Measurements from ENCODE around the gene MYOD1.

Gene MYOD1

GRCh38 chr11:17735818-17736578 is 16.6 kb downstream of the MYOD1 start:
- DNase-seq = no peak

GRCh38 chr11:17736579-17736893 is 17.2 kb downstream of the MYOD1 start:
- no peak for DNase-seq

GRCh38 chr11:17736930-17737817 is 17.8 kb downstream of the MYOD1 start:
- DNase-seq = no peak

- no peak for DNase-seq
These were observed 19.0 kb downstream of the MYOD1 start for GRCh38 chr11:17738151-17738973.

GRCh38 chr11:17739945-17740338 is 20.6 kb downstream of the MYOD1 start:
- no peak for DNase-seq

GRCh38 chr11:17740649-17741235 is 21.4 kb downstream of the MYOD1 start:
- DNase-seq = no peak

GRCh38 chr11:17741487-17741886 is 22.1 kb downstream of the MYOD1 start:
- no peak for DNase-seq

- no peak for DNase-seq
These were observed 22.6 kb downstream of the MYOD1 start for GRCh38 chr11:17742019-17742418.

- DNase-seq = no peak
These were observed 23.8 kb downstream of the MYOD1 start for GRCh38 chr11:17743026-17743807.

- DNase-seq = no peak
These were observed 24.4 kb downstream of the MYOD1 start for GRCh38 chr11:17743808-17744119.

GRCh38 chr11:17744151-17744940 is 25.0 kb downstream of the MYOD1 start:
- no peak for DNase-seq

GRCh38 chr11:17745023-17745772 is 25.8 kb downstream of the MYOD1 start:
- DNase-seq = no peak

GRCh38 chr11:17746096-17746495 is 26.7 kb downstream of the MYOD1 start:
- DNase-seq = no peak

GRCh38 chr11:17747131-17747955 is 28.0 kb downstream of the MYOD1 start:
- no peak for DNase-seq

- DNase-seq = no peak
These were observed 28.7 kb downstream of the MYOD1 start for GRCh38 chr11:17748044-17748443.

GRCh38 chr11:17748761-17749721 is 29.7 kb downstream of the MYOD1 start:
- DNase-seq = no peak

GRCh38 chr11:17750013-17750800 is 30.8 kb downstream of the MYOD1 start:
- no peak for DNase-seq

GRCh38 chr11:17750801-17751165 is 31.4 kb downstream of the MYOD1 start:
- DNase-seq = no peak
